ENCODE measurements around the gene GIMD1.

GRCh38 chr4:106329041-106329618 is 39.4 kb downstream of the GIMD1 start:
- peak in 4 of 6 experiments; percentile 27 to 59 (median 34) for TF ChIP-seq CTCF (IDR thresholded peaks at IDR 0.05)
- TF ChIP-seq POLR2A (IDR thresholded peaks at IDR 0.05): no peak
